SK-N-SH (cell line): ENCODE results near the gene TCF7L2. TPM values are rescaled to one million over a fixed set of nuclear protein-coding genes. Genes with fewer than 3 reads are reported as not detected.
A peak's percentile ranks its signal among the peaks of the same experiment; 100 is the strongest.

Source experiments
- CTCF ChIA-PET: fragments of 300-600, 350-600 bp; formaldehyde crosslinking; extraction: SDS; loops from one replicate; lab custom pipeline; 2021; lab: Yijun Ruan, JAX
- POLR2A ChIA-PET: fragments of 350-600 bp; sonication (Branson Sonifier 250); formaldehyde crosslinking; extraction: SDS; loops from one replicate; lab custom pipeline; 2020; ENCODE audit warnings: antibody characterized with exemption, inconsistent platforms; lab: Yijun Ruan, JAX
- DNase-seq: peaks from one replicate; pipeline ENCODE4 v3.0.0; 2012
- H2AFZ ChIP-seq: fragments of 200-600 bp; sonication (generic); 2 replicates; pipeline ENCODE4 v1.8.1; 2016; ENCODE audit warnings: antibody characterized with exemption, mild to moderate bottlenecking, low read depth
- H3F3A ChIP-seq: fragments of 200-600 bp; sonication (generic); replicated peaks from 2 replicates; pipeline ENCODE3; 2016; ENCODE audit warnings: antibody characterized with exemption, mild to moderate bottlenecking; ENCODE audit not compliant: insufficient read depth
- H3K27ac ChIP-seq, 2 experiments: fragments of 200-500 bp in 1 of 2; fragments of 200-600 bp in 1 of 2; sonication (Bioruptor generic) in 1 of 2; sonication (generic), shearing (Covaris generic) in 1 of 2; 2 replicates each; pipeline versions ENCODE4 v1.5.1 to v1.6.1; 2014 to 2016; ENCODE audit warnings: low read depth in 2 of 2, inconsistent platforms in 1 of 2, low read length in 1 of 2, mild to moderate bottlenecking in 1 of 2, mixed read lengths in 1 of 2
- H3K27me3 ChIP-seq: fragments of 200-600 bp; sonication (generic), shearing (Covaris generic); 2 replicates; pipeline ENCODE4 v1.6.1; 2016; ENCODE audit warnings: mixed run types; ENCODE audit not compliant: insufficient read depth
- H3K36me3 ChIP-seq, 2 experiments: fragments of 200-500 bp in 1 of 2; fragments of 200-600 bp in 1 of 2; sonication (Bioruptor generic) in 1 of 2; sonication (generic) in 1 of 2; replicated peaks in 1 of 2; 2 replicates each; pipeline versions ENCODE3 to v1.5.1; 2014 to 2016; ENCODE audit warnings: low read length in 1 of 2, mild to moderate bottlenecking in 1 of 2; ENCODE audit not compliant: insufficient read depth in 2 of 2, control insufficient read depth in 1 of 2
- H3K4me1 ChIP-seq, 2 experiments: fragments of 200-500 bp in 1 of 2; fragments of 200-600 bp in 1 of 2; sonication (Bioruptor generic) in 1 of 2; sonication (generic), shearing (Covaris generic) in 1 of 2; 2 replicates each; pipeline versions ENCODE4 v1.5.1 to v1.6.1; 2014 to 2016; ENCODE audit warnings: low read depth in 1 of 2, low read length in 1 of 2, mixed run types in 1 of 2; ENCODE audit not compliant: insufficient read depth in 2 of 2, control insufficient read depth in 1 of 2
- H3K4me2 ChIP-seq: fragments of 200-600 bp; sonication (generic), shearing (Covaris generic); 2 replicates; pipeline ENCODE4 v1.6.1; 2017; ENCODE audit warnings: mixed run types
- H3K4me3 ChIP-seq, 2 experiments: fragments of 200-500 bp in 1 of 2; fragments of 200-600 bp in 1 of 2; sonication (Bioruptor generic) in 1 of 2; sonication (generic), shearing (Covaris generic) in 1 of 2; 2 replicates each; pipeline versions ENCODE4 v1.5.1 to v1.8.1; 2014 to 2016; ENCODE audit warnings: low read depth in 2 of 2, inconsistent platforms in 1 of 2, low read length in 1 of 2, mild to moderate bottlenecking in 1 of 2, mixed read lengths in 1 of 2, moderate library complexity in 1 of 2
- H3K79me2 ChIP-seq: fragments of 200-600 bp; sonication (generic); 2 replicates; pipeline ENCODE4 v1.8.1; 2017; ENCODE audit warnings: mild to moderate bottlenecking; ENCODE audit not compliant: insufficient read depth
- H3K9ac ChIP-seq: fragments of 200-600 bp; sonication (generic); 2 replicates; pipeline ENCODE4 v1.6.1; 2017; ENCODE audit warnings: mixed run types
- H3K9me2 ChIP-seq: fragments of 200-600 bp; sonication (generic); 2 replicates; pipeline ENCODE4 v1.6.1; 2017; ENCODE audit warnings: mixed run types
- H3K9me3 ChIP-seq: fragments of 200-600 bp; sonication (generic); 2 replicates; pipeline ENCODE4 v1.6.1; 2017; ENCODE audit warnings: mixed run types, mild to moderate bottlenecking, moderate library complexity
- H4K20me1 ChIP-seq: fragments of 200-600 bp; sonication (generic); 2 replicates; pipeline ENCODE4 v1.6.1; 2017; ENCODE audit warnings: mild to moderate bottlenecking, mixed run types; ENCODE audit not compliant: insufficient read depth
- CHD2 ChIP-seq: fragments of 150-350 bp; IDR thresholded peaks from 2 replicates; pipeline ENCODE4 v1.6.1; 2018; ENCODE audit warnings: low read length; ENCODE audit not compliant: partially characterized antibody
- GATA2 ChIP-seq: sonication (generic); formaldehyde crosslinking; IDR thresholded peaks from 2 replicates; pipeline ENCODE4 v1.5.0; 2020; ENCODE audit warnings: mild to moderate bottlenecking, missing genetic modification reagents
- JUND ChIP-seq: IDR thresholded peaks from 2 replicates; pipeline ENCODE4 v1.4.0; 2012
- MEF2A ChIP-seq: IDR thresholded peaks from 2 replicates; pipeline ENCODE4 v1.4.0; 2012; ENCODE audit warnings: low read depth, borderline replicate concordance
- NFIC ChIP-seq: IDR thresholded peaks from 2 replicates; pipeline ENCODE4 v1.4.0; 2012; ENCODE audit warnings: borderline replicate concordance
- NRF1 ChIP-seq: IDR thresholded peaks from 2 replicates; pipeline ENCODE4 v1.6.1; 2012; ENCODE audit warnings: low read depth, mild to moderate bottlenecking, low read length
- POLR2AphosphoS5 ChIP-seq: IDR thresholded peaks from 2 replicates; pipeline ENCODE4 v1.6.1; 2012; ENCODE audit warnings: low read depth, low read length
- RAD21 ChIP-seq: IDR thresholded peaks from 2 replicates; pipeline ENCODE4 v1.6.1; 2012; ENCODE audit warnings: mild to moderate bottlenecking, low read length
- RCOR1 ChIP-seq: fragments of 150-350 bp; IDR thresholded peaks from 2 replicates; pipeline ENCODE4 v1.6.1; 2017; ENCODE audit warnings: antibody characterized with exemption, low read length
- RXRA ChIP-seq: IDR thresholded peaks from 2 replicates; pipeline ENCODE4 v1.4.0; 2012; ENCODE audit warnings: low read depth, mild to moderate bottlenecking, borderline replicate concordance
- TAF1 ChIP-seq: IDR thresholded peaks from 2 replicates; pipeline ENCODE4 v1.6.1; 2012; ENCODE audit warnings: low read depth, mild to moderate bottlenecking, low read length, moderate library complexity, borderline replicate concordance
- ZBTB33 ChIP-seq: IDR thresholded peaks from 2 replicates; pipeline ENCODE4 v1.4.0; 2012; ENCODE audit warnings: low read depth, borderline replicate concordance
- WGBS: methylation state at CpG from one replicate; pipeline ENCODE4 v1.1.6; 2017; ENCODE audit warnings: low lambda C conversion rate; 5-methylcytosine and 5-hydroxymethylcytosine counted together
- polyA plus RNA-seq, 3 experiments: library from polyadenylated mRNA; depleted of rRNA; stranded (reverse); fragments of >200 nt; gene quantifications; 2 replicates each; pipeline ENCODE4 v1.2.3, GENCODE V29; 2012
- TF ChIP-seq, protein P1 (sequence below): fragments of 200-600 bp; sonication (generic); IDR thresholded peaks from 2 replicates; pipeline ENCODE4 v1.6.1; 2017; ENCODE audit warnings: antibody characterized with exemption, mild to moderate bottlenecking, moderate library complexity

TCF7L2 gene
- polyA plus RNA-seq, 1 of the 3 experiments (the other 2 are of a cell fraction): 10.2 TPM

DNA sequence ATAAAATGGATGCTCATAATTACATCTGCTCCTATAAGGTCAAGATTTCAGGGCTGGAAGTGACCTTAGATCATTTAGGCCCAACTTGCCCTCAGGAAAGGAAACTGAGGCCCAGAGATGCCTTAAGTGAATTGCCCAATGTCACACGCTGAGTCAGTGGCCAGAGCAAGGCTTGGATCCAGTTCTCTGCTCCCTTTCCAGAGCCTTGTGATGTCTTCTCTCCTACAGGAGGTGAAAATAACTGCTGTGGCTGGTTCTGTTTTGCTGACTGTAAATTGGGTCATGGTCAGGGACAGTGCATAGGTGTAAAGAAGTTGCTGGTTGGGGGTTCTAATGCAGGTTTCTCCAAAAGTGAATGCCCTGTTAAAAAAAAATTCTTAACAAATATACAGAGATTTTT lies 91.3 kb downstream of the TCF7L2 start:
- H3F3A ChIP-seq: peaks cover 12% of the 10 kb centered on the region
- H3K9me3 ChIP-seq: no peaks in the 10 kb centered on the region
- H3K9ac ChIP-seq: no peak overlapping the region
- H4K20me1 ChIP-seq: peaks cover 13% of the 10 kb centered on the region
- POLR2A ChIA-PET: no interaction called here
- no peaks in the 10 kb centered on the region for H3K27me3 ChIP-seq
- H3K27ac ChIP-seq: no peak overlapping the region
- no peak overlapping the region for H2AFZ ChIP-seq
- WGBS: 93% methylated on average over 1 of the region's 1 CpG
- no peak for DNase-seq
- CTCF ChIA-PET: no interaction called here
- TF ChIP-seq, protein P1, sequence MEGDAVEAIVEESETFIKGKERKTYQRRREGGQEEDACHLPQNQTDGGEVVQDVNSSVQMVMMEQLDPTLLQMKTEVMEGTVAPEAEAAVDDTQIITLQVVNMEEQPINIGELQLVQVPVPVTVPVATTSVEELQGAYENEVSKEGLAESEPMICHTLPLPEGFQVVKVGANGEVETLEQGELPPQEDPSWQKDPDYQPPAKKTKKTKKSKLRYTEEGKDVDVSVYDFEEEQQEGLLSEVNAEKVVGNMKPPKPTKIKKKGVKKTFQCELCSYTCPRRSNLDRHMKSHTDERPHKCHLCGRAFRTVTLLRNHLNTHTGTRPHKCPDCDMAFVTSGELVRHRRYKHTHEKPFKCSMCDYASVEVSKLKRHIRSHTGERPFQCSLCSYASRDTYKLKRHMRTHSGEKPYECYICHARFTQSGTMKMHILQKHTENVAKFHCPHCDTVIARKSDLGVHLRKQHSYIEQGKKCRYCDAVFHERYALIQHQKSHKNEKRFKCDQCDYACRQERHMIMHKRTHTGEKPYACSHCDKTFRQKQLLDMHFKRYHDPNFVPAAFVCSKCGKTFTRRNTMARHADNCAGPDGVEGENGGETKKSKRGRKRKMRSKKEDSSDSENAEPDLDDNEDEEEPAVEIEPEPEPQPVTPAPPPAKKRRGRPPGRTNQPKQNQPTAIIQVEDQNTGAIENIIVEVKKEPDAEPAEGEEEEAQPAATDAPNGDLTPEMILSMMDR: no peak
- no peak for TF ChIP-seq POLR2AphosphoS5
- no peak for TF ChIP-seq NFIC
- TF ChIP-seq MEF2A: no peak
- no peak overlapping the region for H3K4me2 ChIP-seq
- H3K4me3 ChIP-seq: no peak overlapping the region
- no peaks in the 10 kb centered on the region for H3K9me2 ChIP-seq
- H3K36me3 ChIP-seq: peaks cover 4 to 8% of the 10 kb centered on the region in 2 experiments
- peaks cover 11 to 26% of the 10 kb centered on the region in 2 experiments for H3K4me1 ChIP-seq
- peaks cover 44% of the 10 kb centered on the region; the same call in 1 of the 2 replicates for H3K79me2 ChIP-seq

- Histone ChIP-seq H3K9me2 (no peaks in the 10 kb centered on the region), H3K79me2 (peaks cover 45% of the 10 kb centered on the region; the same call in 1 of the 2 replicates), H3F3A (peaks cover 16% of the 10 kb centered on the region), H3K36me3 (peaks cover 4 to 8% of the 10 kb centered on the region in 2 experiments), H3K4me1 (peaks cover 8 to 24% of the 10 kb centered on the region in 2 experiments), H2AFZ (no peak overlapping the region), H3K27me3 (no peaks in the 10 kb centered on the region), H3K4me3 (no peak overlapping the region), H3K27ac (no peak overlapping the region; a peak in 1 of 4 replicates), H3K9ac (no peak overlapping the region), H3K4me2 (no peak overlapping the region), H4K20me1 (peaks cover 14% of the 10 kb centered on the region), H3K9me3 (no peaks in the 10 kb centered on the region)
- CTCF ChIA-PET: interaction anchor here (1.5 kb wide), 1 partner anchor 13 kb away, joined by 3 read pairs; no protein-coding TSS in a partner anchor
- TF ChIP-seq NFIC (0 out of 2 replicates have a peak, but pooled peaks have one; percentile 17), CHD2 (no peak)
- POLR2A ChIA-PET: no interaction called here
- WGBS: 62% methylated on average over 5 of the region's 5 CpGs
- no peak for DNase-seq
These were observed 92.0 kb downstream of the TCF7L2 start for GRCh38 chr10:113041841-113042750.

DNA sequence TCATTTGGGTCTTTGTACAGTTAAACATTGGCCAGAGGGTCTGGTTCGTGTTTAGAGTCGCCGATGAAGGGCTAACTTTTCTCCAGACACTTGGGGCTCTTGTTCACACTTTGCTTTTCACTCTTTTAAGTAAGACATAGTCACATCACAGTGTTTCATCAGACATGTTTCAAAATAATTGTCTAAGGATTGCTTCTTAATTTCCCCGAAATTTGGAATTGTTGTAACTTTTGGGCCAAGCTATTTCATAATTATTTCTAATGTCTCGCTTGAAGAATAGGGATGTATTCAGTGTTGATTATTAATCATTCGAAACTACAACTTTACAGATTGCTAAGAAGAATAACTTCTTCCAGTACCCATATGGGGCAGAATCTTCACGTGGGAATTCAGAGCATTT lies 92.8 kb downstream of the TCF7L2 start:
- Histone ChIP-seq H3K9ac (no peak overlapping the region), H3K9me3 (no peaks in the 10 kb centered on the region), H3F3A (peaks cover 16% of the 10 kb centered on the region), H4K20me1 (peaks cover 14% of the 10 kb centered on the region), H3K4me1 (peaks cover 5 to 20% of the 10 kb centered on the region in 2 experiments), H3K27ac (0 out of 4 replicates have a peak overlapping the region, but pooled peaks of 1 of the 2 experiments have one; percentile 1), H3K36me3 (peaks cover 4 to 8% of the 10 kb centered on the region in 2 experiments), H3K9me2 (no peaks in the 10 kb centered on the region), H3K79me2 (peaks cover 52% of the 10 kb centered on the region; the same call in 1 of the 2 replicates), H3K27me3 (no peaks in the 10 kb centered on the region), H3K4me3 (no peak overlapping the region), H3K4me2 (no peak overlapping the region), H2AFZ (no peak overlapping the region)
- POLR2A ChIA-PET: no interaction called here
- DNase-seq: no peak
- WGBS: 95% methylated on average over 7 of the region's 7 CpGs
- TF ChIP-seq ZBTB33: no peak
- no peak for TF ChIP-seq POLR2AphosphoS5
- no peak for TF ChIP-seq RXRA
- no peak for TF ChIP-seq TAF1
- no peak for TF ChIP-seq RCOR1
- TF ChIP-seq GATA2: no peak
- no peak for TF ChIP-seq CHD2
- TF ChIP-seq RAD21: no peak
- no peak for TF ChIP-seq NRF1
- TF ChIP-seq JUND: no peak
- CTCF ChIA-PET: interaction anchor here (0.8 to 1.5 kb wide), 2 partner anchors 10 to 12 kb away, joined by 3 read pairs; no protein-coding TSS in a partner anchor
